Activated naive CD4-positive, alpha-beta T cell treated with anti-CD3 and anti-CD28 coated beads, Interleukin-2, amount 50 U/mL, for 16 hours (primary cell): ENCODE measurements around the gene GRWD1.

Source experiments
- DNase-seq: peaks from one replicate; pipeline ENCODE4 v3.0.0-alpha.2; 2020

The GRWD1 gene

GRCh38 chr19:48445606-48446481 is at the start of gene GRWD1:
TSS of gene GRWD1 (plus strand) at chr19:48445983. CDS start at chr19:48446006, 23 bp downstream.
- DNase-seq, result peak; percentile 95

GRCh38 chr19:48396016-48396823 is 49.6 kb upstream of the GRWD1 start:
- DNase-seq, result no peak

GRCh38 chr19:48396824-48397176 is 49.0 kb upstream of the GRWD1 start:
- no peak for DNase-seq

- no peak for DNase-seq
These were observed 48.3 kb upstream of the GRWD1 start for GRCh38 chr19:48397263-48398101.

- DNase-seq, result no peak
These were observed 47.7 kb upstream of the GRWD1 start for GRCh38 chr19:48398102-48398374.

- DNase-seq, result peak; percentile 84
These were observed 47.2 kb upstream of the GRWD1 start for GRCh38 chr19:48398375-48399235.

- DNase-seq, result no peak
These were observed 45.6 kb upstream of the GRWD1 start for GRCh38 chr19:48400018-48400742.

GRCh38 chr19:48401287-48401686 is 44.5 kb upstream of the GRWD1 start:
- no peak for DNase-seq

GRCh38 chr19:48403606-48404005 is 42.2 kb upstream of the GRWD1 start:
- DNase-seq, result peak; percentile 41

- DNase-seq, result no peak
These were observed 40.6 kb upstream of the GRWD1 start for GRCh38 chr19:48405010-48405659.

- no peak for DNase-seq
These were observed 39.9 kb upstream of the GRWD1 start for GRCh38 chr19:48405850-48406249.

GRCh38 chr19:48413879-48414587 is 31.8 kb upstream of the GRWD1 start:
- DNase-seq, result no peak

GRCh38 chr19:48415395-48415794 is 30.4 kb upstream of the GRWD1 start:
- DNase-seq, result peak; percentile 68

GRCh38 chr19:48415806-48416221 is 30.0 kb upstream of the GRWD1 start:
- DNase-seq, result no peak

- no peak for DNase-seq
These were observed 28.4 kb upstream of the GRWD1 start for GRCh38 chr19:48417421-48417820.

GRCh38 chr19:48418317-48419064 is 27.3 kb upstream of the GRWD1 start:
- no peak for DNase-seq

- peak; percentile 71 for DNase-seq
These were observed 26.4 kb upstream of the GRWD1 start for GRCh38 chr19:48419158-48419920.

- DNase-seq, result no peak
These were observed 24.2 kb upstream of the GRWD1 start for GRCh38 chr19:48421548-48421947.

- no peak for DNase-seq
These were observed 21.0 kb upstream of the GRWD1 start for GRCh38 chr19:48424694-48425219.
